GM19328 (cell line): Measurements from ENCODE around the gene C12orf43.

Source experiments
- ATAC-seq: cut with Tn5 transposase; IDR thresholded peaks from one replicate; pipeline ENCODE4 v1.9.1; 2021; ENCODE audit warnings: mild to moderate bottlenecking, moderate library complexity; ENCODE audit not compliant: unreplicated experiment

The C12orf43 gene

GRCh38 chr12:121000530-121000929 lies 15.8 kb downstream of the C12orf43 start:
- ATAC-seq, result no peak

DNA sequence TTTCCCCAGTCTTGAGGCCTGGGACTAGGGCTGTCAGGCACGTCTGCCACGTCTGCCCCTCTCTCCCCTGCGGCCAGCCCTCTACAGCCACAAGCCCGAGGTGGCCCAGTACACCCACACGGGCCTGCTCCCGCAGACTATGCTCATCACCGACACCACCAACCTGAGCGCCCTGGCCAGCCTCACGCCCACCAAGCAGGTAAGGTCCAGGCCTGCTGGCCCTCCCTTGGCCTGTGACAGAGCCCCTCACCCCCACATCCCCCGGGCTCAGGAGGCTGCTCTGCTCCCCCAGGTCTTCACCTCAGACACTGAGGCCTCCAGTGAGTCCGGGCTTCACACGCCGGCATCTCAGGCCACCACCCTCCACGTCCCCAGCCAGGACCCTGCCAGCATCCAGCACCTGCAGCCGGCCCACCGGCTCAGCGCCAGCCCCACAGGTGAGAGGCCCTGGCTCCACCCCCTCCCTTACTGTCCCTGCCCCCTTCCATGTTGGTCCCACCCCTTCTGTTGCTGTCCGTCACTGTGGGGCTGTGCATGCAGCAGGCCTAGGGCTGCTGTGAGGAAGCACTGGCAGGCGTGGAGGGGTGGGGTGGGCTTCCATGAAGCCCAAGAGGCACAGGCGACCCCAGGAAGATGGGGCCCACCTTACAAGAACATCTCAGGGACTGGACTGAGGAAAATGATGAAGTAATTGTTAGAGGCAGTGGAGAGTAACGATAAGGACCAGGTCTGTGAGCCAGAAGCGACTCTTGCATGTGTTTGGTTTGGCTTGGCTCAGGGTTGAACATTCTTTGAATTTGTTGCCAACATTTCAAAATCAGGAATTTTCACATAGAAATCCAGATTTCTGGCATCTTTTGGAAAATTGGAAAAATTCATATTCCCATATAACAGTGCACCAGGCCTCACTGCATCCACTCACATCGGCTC lies 16.8 kb downstream of the C12orf43 start:
- ATAC-seq, result no peak

DNA sequence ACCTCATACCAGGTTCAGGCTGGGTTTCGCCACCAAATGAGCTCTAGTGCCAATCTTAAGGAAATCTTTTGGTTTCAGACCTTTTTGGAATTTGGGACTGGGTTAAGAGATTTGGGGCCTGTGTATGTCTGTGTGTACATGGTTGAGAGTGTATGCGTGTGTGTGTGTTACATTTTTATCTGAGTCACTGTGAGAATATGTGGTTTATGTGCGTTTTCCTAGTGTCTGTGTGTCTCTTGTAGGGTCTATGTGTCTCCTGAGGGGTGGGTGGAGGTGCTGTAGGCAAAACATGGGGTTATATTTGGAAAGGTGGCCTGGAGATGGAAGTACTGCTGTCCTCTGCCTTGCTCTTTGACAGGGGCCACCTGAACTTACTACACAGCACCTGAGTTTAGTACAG lies 17.9 kb downstream of the C12orf43 start:
- no peak for ATAC-seq

DNA sequence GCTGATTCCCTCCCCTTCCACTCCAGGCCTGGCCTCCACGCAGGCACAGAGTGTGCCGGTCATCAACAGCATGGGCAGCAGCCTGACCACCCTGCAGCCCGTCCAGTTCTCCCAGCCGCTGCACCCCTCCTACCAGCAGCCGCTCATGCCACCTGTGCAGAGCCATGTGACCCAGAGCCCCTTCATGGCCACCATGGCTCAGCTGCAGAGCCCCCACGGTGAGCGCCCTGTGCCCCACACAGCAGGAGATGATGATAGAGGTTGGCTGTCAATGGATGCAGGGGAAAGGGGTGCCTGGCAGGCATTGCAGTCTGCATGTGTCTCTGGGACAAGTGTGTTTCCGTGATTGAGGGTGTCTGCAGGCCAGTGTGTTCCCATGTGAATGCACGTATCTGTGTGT lies 18.8 kb downstream of the C12orf43 start:
- ATAC-seq, result no peak

DNA sequence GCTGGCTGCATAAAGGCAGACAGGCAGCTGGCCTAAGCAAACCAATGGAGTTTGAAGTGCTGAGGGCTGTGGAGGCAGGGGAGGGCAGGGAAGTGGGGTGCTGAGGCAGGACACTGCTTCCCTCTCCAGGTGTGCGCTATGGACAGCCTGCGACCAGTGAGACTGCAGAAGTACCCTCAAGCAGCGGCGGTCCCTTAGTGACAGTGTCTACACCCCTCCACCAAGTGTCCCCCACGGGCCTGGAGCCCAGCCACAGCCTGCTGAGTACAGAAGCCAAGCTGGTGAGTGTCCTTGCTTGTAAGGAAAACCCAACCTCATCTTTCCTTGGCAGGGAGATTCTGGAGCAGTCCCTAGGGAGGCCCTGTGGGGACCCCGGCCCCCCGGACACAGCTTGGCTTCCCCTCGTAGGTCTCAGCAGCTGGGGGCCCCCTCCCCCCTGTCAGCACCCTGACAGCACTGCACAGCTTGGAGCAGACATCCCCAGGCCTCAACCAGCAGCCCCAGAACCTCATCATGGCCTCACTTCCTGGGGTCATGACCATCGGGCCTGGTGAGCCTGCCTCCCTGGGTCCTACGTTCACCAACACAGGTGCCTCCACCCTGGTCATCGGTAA lies 20.0 kb downstream of the C12orf43 start:
- ATAC-seq, result no peak

- no peak for ATAC-seq
Observed at GRCh38 chr12:120994589-120995337, 21.5 kb downstream of the C12orf43 start.

GRCh38 chr12:120994059-120994458 lies 22.2 kb downstream of the C12orf43 start:
- no peak for ATAC-seq

- ATAC-seq, result no peak
Observed at GRCh38 chr12:120993496-120993895, 22.8 kb downstream of the C12orf43 start.

- ATAC-seq, result no peak
Observed at GRCh38 chr12:120992989-120993388, 23.3 kb downstream of the C12orf43 start.

DNA sequence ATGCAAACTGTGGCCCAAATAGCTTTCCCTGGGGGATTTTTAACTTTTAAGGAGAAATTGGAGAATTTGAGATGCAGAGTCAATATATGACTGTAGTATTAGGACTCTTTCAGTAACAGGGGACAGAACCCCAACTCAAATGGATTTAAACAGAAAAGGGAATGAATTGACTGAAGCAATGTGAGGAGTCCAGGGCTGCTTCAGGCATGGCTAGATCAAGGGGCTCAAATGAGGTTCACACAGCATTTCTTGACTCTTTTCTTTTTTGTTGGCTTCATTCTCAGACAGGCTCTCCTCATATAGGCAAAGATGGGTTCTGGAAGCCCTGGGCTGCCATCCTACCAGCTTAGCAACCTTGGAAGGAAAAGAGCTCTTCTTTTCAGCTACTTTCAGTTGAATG lies 24.3 kb downstream of the C12orf43 start:
- ATAC-seq, result no peak

DNA sequence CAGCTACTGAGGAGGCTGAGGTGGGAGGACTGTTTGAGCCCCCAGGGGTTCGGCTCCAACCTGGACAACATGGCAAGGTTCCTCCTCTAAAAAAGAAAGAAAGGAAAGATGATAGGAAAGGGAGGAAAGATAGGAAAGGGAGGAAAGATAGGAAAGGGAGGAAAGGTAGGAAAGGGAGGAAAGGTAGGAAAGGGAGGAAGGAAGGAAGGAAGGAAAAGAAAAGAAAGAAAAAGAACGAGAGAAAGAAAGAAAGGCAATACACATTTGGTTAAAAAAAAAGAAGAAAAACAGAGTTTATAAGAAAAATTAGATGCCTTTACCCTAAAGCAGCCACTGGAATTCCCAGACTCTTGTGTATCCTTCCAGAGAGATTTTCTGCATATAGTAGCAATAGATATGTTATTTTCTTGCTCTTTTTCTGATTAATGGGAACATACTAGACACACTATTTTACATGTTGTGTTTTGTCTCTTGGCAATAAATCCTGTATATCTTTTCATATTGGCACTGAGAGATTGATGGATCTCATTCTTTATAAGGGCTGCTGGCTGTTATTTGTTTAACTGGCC lies 25.7 kb downstream of the C12orf43 start:
- ATAC-seq, result no peak

DNA sequence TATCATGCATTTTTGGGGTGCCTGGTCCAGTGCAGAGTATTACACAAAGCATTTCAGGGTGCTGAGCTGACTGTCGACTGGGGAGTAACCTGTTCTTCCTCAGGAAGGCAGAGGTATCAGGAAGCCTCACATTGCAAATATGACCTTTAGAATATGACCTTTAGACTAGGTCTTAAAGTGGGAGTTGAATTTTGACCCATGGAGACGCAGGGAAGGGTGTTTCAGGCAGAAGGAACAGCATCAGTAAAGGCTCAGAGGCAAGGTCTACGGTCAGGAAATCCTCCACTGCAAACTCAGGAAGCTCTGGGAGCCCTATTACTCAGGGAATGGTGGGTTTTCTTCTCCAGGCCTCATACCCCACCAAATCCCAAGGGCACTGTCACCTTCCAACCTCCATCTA lies 26.6 kb downstream of the C12orf43 start:
- no peak for ATAC-seq

DNA sequence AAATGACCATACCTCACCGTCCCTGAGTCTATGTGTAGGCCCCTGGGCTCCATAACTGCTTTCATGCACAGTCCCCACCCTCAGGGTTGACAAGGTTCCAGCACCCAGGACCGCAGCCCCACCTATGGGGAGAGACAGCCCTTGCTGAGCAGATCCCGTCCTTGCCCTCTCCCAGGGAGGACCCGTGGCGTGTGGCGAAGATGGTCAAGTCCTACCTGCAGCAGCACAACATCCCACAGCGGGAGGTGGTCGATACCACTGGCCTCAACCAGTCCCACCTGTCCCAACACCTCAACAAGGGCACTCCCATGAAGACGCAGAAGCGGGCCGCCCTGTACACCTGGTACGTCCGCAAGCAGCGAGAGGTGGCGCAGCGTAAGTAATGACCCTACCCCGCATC lies 27.6 kb downstream of the C12orf43 start:
- ATAC-seq, result no peak

DNA sequence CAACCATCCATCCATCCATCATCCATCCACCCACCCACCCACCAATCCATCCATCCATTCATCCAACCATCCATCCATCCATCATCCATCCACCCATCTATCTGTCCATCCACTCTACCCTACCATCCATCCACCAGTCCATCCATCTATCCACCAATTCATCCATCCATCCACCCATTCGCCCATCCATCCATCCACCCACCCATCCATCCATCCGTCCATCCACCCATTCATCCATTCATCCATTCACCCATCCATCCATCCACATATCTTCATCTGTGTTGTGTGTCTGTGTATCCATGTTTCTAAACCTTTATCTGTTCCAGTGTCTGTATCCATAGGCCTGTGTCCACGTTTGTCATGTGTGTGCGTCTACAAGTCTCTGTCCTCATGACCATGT lies 28.1 kb downstream of the C12orf43 start:
- no peak for ATAC-seq

- no peak for ATAC-seq
Observed at GRCh38 chr12:120984351-120984898, 31.9 kb downstream of the C12orf43 start.

GRCh38 chr12:120983759-120984158 lies 32.5 kb downstream of the C12orf43 start:
- ATAC-seq, result no peak

DNA sequence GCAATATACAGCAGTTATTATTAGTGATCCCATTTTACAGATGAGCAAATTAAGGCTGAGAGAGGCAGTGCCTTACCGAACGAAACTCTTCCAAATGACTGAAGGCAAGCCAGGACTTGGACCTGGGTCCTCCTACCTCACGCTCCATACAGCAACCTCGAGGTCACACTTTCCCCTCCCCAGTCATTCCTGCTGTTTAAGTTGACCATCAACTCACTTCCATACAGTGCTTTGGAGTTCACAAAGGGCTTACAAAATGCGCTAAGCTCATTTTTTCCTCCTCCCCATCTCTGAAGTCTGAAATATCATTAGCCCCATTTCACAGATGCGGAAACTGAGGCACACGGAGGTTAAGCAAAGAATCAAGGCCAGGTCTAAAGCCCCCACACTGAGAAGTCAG lies 33.6 kb downstream of the C12orf43 start:
- no peak for ATAC-seq

- no peak for ATAC-seq
Observed at GRCh38 chr12:120981407-120981941, 34.8 kb downstream of the C12orf43 start.

GRCh38 chr12:120980800-120981368 lies 35.4 kb downstream of the C12orf43 start:
- ATAC-seq, result no peak
